OCI-LY1 (cell line): Measurements from ENCODE around the gene NETO2.
"Not testable (repeated sequence)": the region's sequence is repeated elsewhere in the genome, so short reads cannot be mapped to it uniquely, and the experiment has no call there.

Experiments
- CTCF ChIP-seq: fragments of 200-600 bp; sonication (generic), shearing (Covaris generic); IDR thresholded peaks from 2 replicates; pipeline ENCODE4 v1.5.1; 2017; ENCODE audit warnings: mild to moderate bottlenecking, antibody characterized with exemption, low read length, moderate library complexity, mixed read lengths
- EZH2 ChIP-seq: fragments of 200-600 bp; sonication (generic), shearing (Covaris generic); IDR thresholded peaks from 2 replicates; pipeline ENCODE4 v1.8.0; 2017; ENCODE audit warnings: borderline replicate concordance, mixed run types, mild to moderate bottlenecking, antibody characterized with exemption, low read length, moderate library complexity, mixed read lengths

GRCh38 chr16:47059130-47059529 lies 84.6 kb downstream of the NETO2 start:
- TF ChIP-seq CTCF, EZH2: not testable (repeated sequence)
